ENCODE results near the gene KCNIP3.
"Not testable (repeated sequence)": the region's sequence is repeated elsewhere in the genome, so short reads cannot be mapped to it uniquely, and the experiment has no call there.

The KCNIP3 gene

DNA sequence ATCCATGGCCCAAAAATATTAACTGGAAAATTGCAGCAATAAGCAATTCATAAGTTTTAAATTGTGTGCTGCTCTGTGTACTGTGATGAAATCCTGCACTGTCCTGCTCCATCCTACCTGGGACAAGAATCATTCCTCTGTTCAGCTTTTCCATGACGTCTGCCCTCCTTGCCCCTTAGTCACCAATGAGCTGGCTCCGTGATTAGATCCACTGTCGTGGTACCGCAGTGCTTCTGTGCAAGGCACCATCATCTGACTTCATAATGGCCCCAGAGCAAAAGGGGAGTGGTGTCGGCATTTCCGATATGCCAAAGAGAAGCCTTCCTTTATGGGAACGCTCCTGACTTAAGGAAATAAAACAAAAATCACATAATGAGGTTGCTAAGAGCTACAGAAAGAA, 101.9 kb downstream of the KCNIP3 start:
- no peak overlapping the region for H2BK5ac ChIP-seq (ENCODE audit: low read length)
- no peak overlapping the region for H4K8ac ChIP-seq (ENCODE audit: low read depth, low read length)
- no peak overlapping the region for H3K4me3 ChIP-seq (ENCODE audit: low read length in 2 of 2)
- H3K4me2 ChIP-seq (ENCODE audit: insufficient read depth, low read length, poor library complexity, severe bottlenecking): no peak overlapping the region
- no peak overlapping the region for H2BK120ac ChIP-seq (ENCODE audit: low read depth, low read length)
- H2AK5ac ChIP-seq (ENCODE audit: low read depth, low read length): no peak overlapping the region
- no peaks in the 10 kb centered on the region for H3K36me3 ChIP-seq (replicated peaks in 1 of 2; ENCODE audit: control insufficient read depth in 2 of 2, insufficient read depth in 2 of 2, low read length in 2 of 2)
- H3K14ac ChIP-seq (ENCODE audit: low read length): no peak overlapping the region
- peaks cover 0 to 2% of the 10 kb centered on the region in 2 donors for H3K9me3 ChIP-seq (replicated peaks in 1 of 2; ENCODE audit: control insufficient read depth in 2 of 2, insufficient read depth in 1 of 2, low read depth in 1 of 2, low read length in 2 of 2)
- H3K4ac ChIP-seq (ENCODE audit: low read length): no peak overlapping the region
- WGBS, 2 donors (ENCODE audit: extremely low coverage in 2 of 2, insufficient read length in 2 of 2, insufficient replicate concordance in 1 of 2): no CpG with 5 or more reads among the region's 7 CpGs
- H4K91ac ChIP-seq (ENCODE audit: low read depth, low read length, poor library complexity): no peak overlapping the region
- peaks cover 3 to 4% of the 10 kb centered on the region in 2 donors for H3K4me1 ChIP-seq (ENCODE audit: control insufficient read depth in 2 of 2, insufficient read depth in 1 of 2, low read depth in 1 of 2, low read length in 2 of 2)
- no peak overlapping the region for H3K18ac ChIP-seq (ENCODE audit: low read length)
- H3K23ac ChIP-seq (ENCODE audit: low read depth, low read length, poor library complexity): no peak overlapping the region
- H3K27me3 ChIP-seq (ENCODE audit: control insufficient read depth in 3 of 3, insufficient read depth in 3 of 3, low read depth in 1 of 3, low read length in 3 of 3): peaks cover 0 to 2% (median 0%) of the 10 kb centered on the region in 3 experiments
- no peak overlapping the region for H2BK15ac ChIP-seq (ENCODE audit: low read length)
- H2AFZ ChIP-seq (ENCODE audit: low read length): no peak overlapping the region
- H3K79me1 ChIP-seq (ENCODE audit: low read depth, low read length): peaks cover 10% of the 10 kb centered on the region
- no peak overlapping the region for H2BK12ac ChIP-seq (ENCODE audit: low read length)
- no peak overlapping the region for H3K9ac ChIP-seq (ENCODE audit: low read depth, low read length, poor library complexity)
- no peak overlapping the region for H3K27ac ChIP-seq (replicated peaks; ENCODE audit: low read length)
- DNase-seq (ENCODE audit: low spot score): no peak

DNA sequence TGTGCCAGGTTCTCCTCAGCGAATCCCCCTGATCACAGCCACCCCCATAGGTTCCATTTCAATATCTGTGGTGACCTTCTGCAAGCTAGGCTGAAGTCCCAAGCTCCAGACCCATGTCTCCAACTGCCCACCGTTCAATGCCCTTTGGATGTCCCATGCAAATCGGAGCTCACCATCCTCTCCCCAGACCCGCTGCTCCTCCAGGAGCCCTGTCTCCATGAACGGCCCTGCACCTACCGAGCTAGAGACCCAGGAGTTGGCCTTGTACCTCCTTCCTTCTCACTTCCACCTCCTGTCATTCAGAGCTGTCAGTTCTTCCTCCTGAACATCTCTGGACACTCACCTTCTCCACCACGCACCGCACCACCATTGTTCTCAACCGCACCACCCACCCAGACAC, 104.3 kb downstream of the KCNIP3 start:
- no peak overlapping the region for H3K23ac ChIP-seq (ENCODE audit: low read depth, low read length, poor library complexity)
- H2BK5ac ChIP-seq (ENCODE audit: low read length): no peak overlapping the region
- no CpG with 5 or more reads among the region's 9 CpGs for WGBS, 2 donors (ENCODE audit: extremely low coverage in 2 of 2, insufficient read length in 2 of 2, insufficient replicate concordance in 1 of 2)
- H3K9ac ChIP-seq (ENCODE audit: low read depth, low read length, poor library complexity): no peak overlapping the region
- peak overlapping the region; percentile 78 for H2AK5ac ChIP-seq (ENCODE audit: low read depth, low read length)
- H3K36me3 ChIP-seq (replicated peaks in 1 of 2; ENCODE audit: control insufficient read depth in 2 of 2, insufficient read depth in 2 of 2, low read length in 2 of 2): no peaks in the 10 kb centered on the region
- H3K4me1 ChIP-seq (ENCODE audit: control insufficient read depth in 2 of 2, insufficient read depth in 1 of 2, low read depth in 1 of 2, low read length in 2 of 2): peaks cover 3 to 4% of the 10 kb centered on the region in 2 donors
- peak overlapping the region; percentile 17 for H3K18ac ChIP-seq (ENCODE audit: low read length)
- H3K4me3 ChIP-seq (ENCODE audit: low read length in 2 of 2): peak overlapping the region in 1 of 2 donors; percentile 95
- no peak for DNase-seq (ENCODE audit: low spot score)
- no peak overlapping the region for H3K4ac ChIP-seq (ENCODE audit: low read length)
- peak overlapping the region; percentile 78 for H3K4me2 ChIP-seq (ENCODE audit: insufficient read depth, low read length, poor library complexity, severe bottlenecking)
- H3K9me3 ChIP-seq (replicated peaks in 1 of 2; ENCODE audit: control insufficient read depth in 2 of 2, insufficient read depth in 1 of 2, low read depth in 1 of 2, low read length in 2 of 2): peaks cover 0 to 2% of the 10 kb centered on the region in 2 donors
- no peak overlapping the region for H4K8ac ChIP-seq (ENCODE audit: low read depth, low read length)
- H3K27ac ChIP-seq (replicated peaks; ENCODE audit: low read length): no peak overlapping the region
- peaks cover 10% of the 10 kb centered on the region for H3K79me1 ChIP-seq (ENCODE audit: low read depth, low read length)
- H2BK15ac ChIP-seq (ENCODE audit: low read length): no peak overlapping the region
- H4K91ac ChIP-seq (ENCODE audit: low read depth, low read length, poor library complexity): no peak overlapping the region
- peak overlapping the region; percentile 98 for H2AFZ ChIP-seq (ENCODE audit: low read length)
- peak overlapping the region; percentile 17 for H3K14ac ChIP-seq (ENCODE audit: low read length)
- H3K27me3 ChIP-seq (ENCODE audit: control insufficient read depth in 3 of 3, insufficient read depth in 3 of 3, low read depth in 1 of 3, low read length in 3 of 3): peaks cover 0 to 2% (median 0%) of the 10 kb centered on the region in 3 experiments
- H2BK120ac ChIP-seq (ENCODE audit: low read depth, low read length): no peak overlapping the region
- H2BK12ac ChIP-seq (ENCODE audit: low read length): peak overlapping the region; percentile 31

DNA sequence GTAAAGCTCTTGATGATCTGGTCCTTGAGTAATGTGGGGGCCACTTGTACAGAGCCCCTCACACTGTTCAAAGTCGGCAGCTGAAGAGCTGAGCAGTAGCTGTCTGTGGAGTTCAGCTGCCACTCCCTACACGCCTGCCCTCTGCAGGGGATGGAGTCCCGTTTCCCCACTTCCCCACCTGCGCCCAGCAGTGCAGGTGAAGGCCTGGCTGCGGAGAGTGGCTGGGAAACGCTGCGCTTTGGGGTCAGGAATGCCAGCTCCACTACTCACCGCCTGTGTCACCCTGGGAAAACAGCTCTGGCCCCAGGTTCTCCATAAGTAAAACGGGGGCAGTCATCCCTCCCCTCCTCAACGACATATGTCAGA, 104.8 kb downstream of the KCNIP3 start:
- peak overlapping the region; percentile 78 for H3K4me2 ChIP-seq (ENCODE audit: insufficient read depth, low read length, poor library complexity, severe bottlenecking)
- H2BK5ac ChIP-seq (ENCODE audit: low read length); H3K36me3 ChIP-seq (replicated peaks in 1 of 2; ENCODE audit: control insufficient read depth in 2 of 2, insufficient read depth in 2 of 2, low read length in 2 of 2); H3K4me1 ChIP-seq (ENCODE audit: control insufficient read depth in 2 of 2, insufficient read depth in 1 of 2, low read depth in 1 of 2, low read length in 2 of 2); H3K4ac ChIP-seq (ENCODE audit: low read length); H2BK120ac ChIP-seq (ENCODE audit: low read depth, low read length); H2BK15ac ChIP-seq (ENCODE audit: low read length); H2AK5ac ChIP-seq (ENCODE audit: low read depth, low read length); DNase-seq (ENCODE audit: low spot score); H3K18ac ChIP-seq (ENCODE audit: low read length); H4K91ac ChIP-seq (ENCODE audit: low read depth, low read length, poor library complexity); H3K9me3 ChIP-seq (replicated peaks in 1 of 2; ENCODE audit: control insufficient read depth in 2 of 2, insufficient read depth in 1 of 2, low read depth in 1 of 2, low read length in 2 of 2); H3K27me3 ChIP-seq (ENCODE audit: control insufficient read depth in 3 of 3, insufficient read depth in 3 of 3, low read depth in 1 of 3, low read length in 3 of 3); H3K27ac ChIP-seq (replicated peaks; ENCODE audit: low read length); H3K14ac ChIP-seq (ENCODE audit: low read length); H2BK12ac ChIP-seq (ENCODE audit: low read length); H4K8ac ChIP-seq (ENCODE audit: low read depth, low read length); H3K23ac ChIP-seq (ENCODE audit: low read depth, low read length, poor library complexity); H3K79me1 ChIP-seq (ENCODE audit: low read depth, low read length): not testable (repeated sequence)
- WGBS, 2 donors (ENCODE audit: extremely low coverage in 2 of 2, insufficient read length in 2 of 2, insufficient replicate concordance in 1 of 2): no CpG with 5 or more reads among the region's 10 CpGs
- H2AFZ ChIP-seq (ENCODE audit: low read length): peak overlapping the region; percentile 98
- peak overlapping the region; percentile 85 to 95 for H3K4me3 ChIP-seq (ENCODE audit: low read length in 2 of 2)
- peak overlapping the region; percentile 64 for H3K9ac ChIP-seq (ENCODE audit: low read depth, low read length, poor library complexity)

DNA sequence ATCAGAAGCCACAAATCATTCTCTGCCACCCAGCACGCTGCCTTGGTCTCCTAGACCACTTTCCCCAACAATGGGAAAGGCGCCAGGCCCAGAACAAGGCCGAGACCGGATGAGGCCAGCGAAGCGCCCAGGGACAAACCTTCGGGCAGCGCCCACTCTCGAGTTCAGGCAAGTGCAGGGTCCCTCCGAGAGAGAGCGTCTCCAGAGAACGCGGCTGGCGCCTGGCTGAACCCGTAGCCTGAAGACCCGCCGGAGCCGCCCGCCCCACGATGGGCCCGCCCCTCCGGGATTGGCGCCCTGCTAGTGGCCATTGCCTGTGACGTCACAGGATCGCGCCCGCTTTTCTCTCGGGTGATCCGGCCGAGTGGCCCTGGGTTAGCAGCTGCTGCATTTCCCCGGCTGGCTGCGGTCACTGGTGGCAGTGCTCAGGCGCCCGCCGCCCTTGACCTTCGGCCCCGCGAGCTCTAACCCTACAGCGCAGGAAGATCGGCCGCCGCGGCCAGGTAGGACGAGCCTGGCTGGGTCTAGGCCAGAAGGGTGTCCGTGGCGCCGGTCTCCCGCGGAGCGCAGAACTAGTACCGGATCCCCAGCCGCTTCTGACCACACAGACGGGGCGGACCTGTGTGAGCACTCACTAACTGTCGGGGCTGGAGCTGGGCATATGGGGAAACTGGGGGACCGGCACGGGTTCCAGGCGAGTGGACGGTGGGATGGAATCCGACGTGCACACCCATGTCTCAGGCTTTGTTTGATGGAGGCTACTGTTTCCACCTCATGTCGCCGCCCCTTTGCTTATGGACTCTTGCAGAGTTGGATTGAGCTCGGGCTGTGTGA, 105.4 kb downstream of the KCNIP3 start, which contains the start of gene FAHD2A:
Gene FAHD2A, plus strand, starts transcription at position 339 of the 834 bp plus-strand sequence. CDS start 2,851 bp downstream, outside the sequence.
- Histone ChIP-seq H2BK5ac (ENCODE audit: low read length) (peak within 1 kb of the TSS; percentile 90), H3K4me3 (ENCODE audit: low read length in 2 of 2) (peak within 1 kb of the TSS; percentile 95 to 97), H2BK12ac (ENCODE audit: low read length) (peak within 1 kb of the TSS; percentile 90), H3K27me3 (ENCODE audit: control insufficient read depth in 3 of 3, insufficient read depth in 3 of 3, low read depth in 1 of 3, low read length in 3 of 3) (peaks cover 0 to 2% (median 0%) of the 10 kb centered on the region in 3 experiments), H3K9ac (ENCODE audit: low read depth, low read length, poor library complexity) (peak within 1 kb of the TSS; percentile 100), H2AK5ac (ENCODE audit: low read depth, low read length) (peak within 1 kb of the TSS; percentile 78), H3K14ac (ENCODE audit: low read length) (peak within 1 kb of the TSS; percentile 94), H3K4ac (ENCODE audit: low read length) (no peak within 1 kb of the TSS), H2BK15ac (ENCODE audit: low read length) (peak within 1 kb of the TSS; percentile 55), H4K91ac (ENCODE audit: low read depth, low read length, poor library complexity) (no peak within 1 kb of the TSS), H3K4me1 (ENCODE audit: control insufficient read depth in 2 of 2, insufficient read depth in 1 of 2, low read depth in 1 of 2, low read length in 2 of 2) (peaks cover 3 to 4% of the 10 kb centered on the region in 2 donors), H3K23ac (ENCODE audit: low read depth, low read length, poor library complexity) (peak within 1 kb of the TSS; percentile 98), H3K9me3 (replicated peaks in 1 of 2; ENCODE audit: control insufficient read depth in 2 of 2, insufficient read depth in 1 of 2, low read depth in 1 of 2, low read length in 2 of 2) (peaks cover 0 to 2% of the 10 kb centered on the region in 2 donors), H4K8ac (ENCODE audit: low read depth, low read length) (no peak within 1 kb of the TSS), H2AFZ (ENCODE audit: low read length) (peak within 1 kb of the TSS; percentile 98), H3K27ac (replicated peaks; ENCODE audit: low read length) (no peak within 1 kb of the TSS), H3K36me3 (replicated peaks in 1 of 2; ENCODE audit: control insufficient read depth in 2 of 2, insufficient read depth in 2 of 2, low read length in 2 of 2) (peaks cover 0 to 7% of the 10 kb centered on the region in 2 donors), H3K18ac (ENCODE audit: low read length) (peak within 1 kb of the TSS; percentile 94), H2BK120ac (ENCODE audit: low read depth, low read length) (no peak within 1 kb of the TSS), H3K79me1 (ENCODE audit: low read depth, low read length) (peaks cover 10% of the 10 kb centered on the region), H3K4me2 (ENCODE audit: insufficient read depth, low read length, poor library complexity, severe bottlenecking) (peak within 1 kb of the TSS; percentile 89)
- no CpG with 5 or more reads among the region's 64 CpGs for WGBS, 2 donors (ENCODE audit: extremely low coverage in 2 of 2, insufficient read length in 2 of 2, insufficient replicate concordance in 1 of 2)
- DNase-seq (ENCODE audit: low spot score): peak; percentile 90

Measured in neuronal stem cell (in vitro differentiated cells).